Measurements from ENCODE around the gene CFAP65. TPM values are rescaled to one million over a fixed set of nuclear protein-coding genes. Genes with fewer than 3 reads are reported as not detected.

The CFAP65 gene
- total RNA-seq, 1 experiment from 2014 or later = 0.34 TPM

- Histone ChIP-seq H3K4me1 (peaks cover 11% of the 10 kb centered on the region), H3K4me3 (ENCODE audit: low read depth, low read length) (peak overlapping the region; percentile 99), H3K27me3 (replicated peaks; ENCODE audit: control insufficient read depth, insufficient read depth, low read length) (no peaks in the 10 kb centered on the region), H3K9me3 (no peaks in the 10 kb centered on the region), H3K36me3 (ENCODE audit: control insufficient read depth, insufficient read depth, low read length) (peaks cover 16% of the 10 kb centered on the region)
- TF ChIP-seq, protein P1, sequence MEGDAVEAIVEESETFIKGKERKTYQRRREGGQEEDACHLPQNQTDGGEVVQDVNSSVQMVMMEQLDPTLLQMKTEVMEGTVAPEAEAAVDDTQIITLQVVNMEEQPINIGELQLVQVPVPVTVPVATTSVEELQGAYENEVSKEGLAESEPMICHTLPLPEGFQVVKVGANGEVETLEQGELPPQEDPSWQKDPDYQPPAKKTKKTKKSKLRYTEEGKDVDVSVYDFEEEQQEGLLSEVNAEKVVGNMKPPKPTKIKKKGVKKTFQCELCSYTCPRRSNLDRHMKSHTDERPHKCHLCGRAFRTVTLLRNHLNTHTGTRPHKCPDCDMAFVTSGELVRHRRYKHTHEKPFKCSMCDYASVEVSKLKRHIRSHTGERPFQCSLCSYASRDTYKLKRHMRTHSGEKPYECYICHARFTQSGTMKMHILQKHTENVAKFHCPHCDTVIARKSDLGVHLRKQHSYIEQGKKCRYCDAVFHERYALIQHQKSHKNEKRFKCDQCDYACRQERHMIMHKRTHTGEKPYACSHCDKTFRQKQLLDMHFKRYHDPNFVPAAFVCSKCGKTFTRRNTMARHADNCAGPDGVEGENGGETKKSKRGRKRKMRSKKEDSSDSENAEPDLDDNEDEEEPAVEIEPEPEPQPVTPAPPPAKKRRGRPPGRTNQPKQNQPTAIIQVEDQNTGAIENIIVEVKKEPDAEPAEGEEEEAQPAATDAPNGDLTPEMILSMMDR (IDR thresholded peaks at IDR 0.05; ENCODE audit: insufficient read depth in 1 of 2, low read depth in 1 of 2, low read length in 1 of 2, severe bottlenecking in 1 of 2, unreplicated experiment in 1 of 2) = no peak
- Mint-ChIP-seq H3K4me3 (ENCODE audit: unreplicated experiment) (peak overlapping the region; percentile 92), H3K9me3 (ENCODE audit: unreplicated experiment) (no peaks in the 10 kb centered on the region), H3K27me3 (ENCODE audit: insufficient read depth, unreplicated experiment) (peaks cover 3% of the 10 kb centered on the region), H3K4me1 (ENCODE audit: low read depth, unreplicated experiment) (peaks cover 7% of the 10 kb centered on the region), H3K36me3 (ENCODE audit: insufficient read depth, unreplicated experiment) (peaks cover 36% of the 10 kb centered on the region), H3K27ac (ENCODE audit: unreplicated experiment) (peak overlapping the region; percentile 88)
- ChIA-PET POLR2A (interaction anchor here (0.6 to 2.8 kb wide), 5 partner anchors 13 to 330 kb away, joined by 3 to 23 read pairs (median 3); no protein-coding TSS in a partner anchor), CTCF (interaction anchor here (0.6 to 4.9 kb wide), 25 partner anchors 7 to 236 kb away, joined by 3 to 85 read pairs (median 5); partner anchors contain the start of gene CNPPD1)
- intact Hi-C loops (cut with micrococcal nuclease; ENCODE audit: unreplicated experiment) = loop anchor here (1.0 to 5.0 kb wide), 8 partner anchors 13 to 239 kb away; no protein-coding TSS in a partner anchor
- DNase-seq = peak; percentile 88 to 93
- BruUV-seq (replicated peaks) = TSS peak; percentile 31
These were observed 17.4 kb upstream of the CFAP65 start for GRCh38 chr2:219058541-219059374.

DNA sequence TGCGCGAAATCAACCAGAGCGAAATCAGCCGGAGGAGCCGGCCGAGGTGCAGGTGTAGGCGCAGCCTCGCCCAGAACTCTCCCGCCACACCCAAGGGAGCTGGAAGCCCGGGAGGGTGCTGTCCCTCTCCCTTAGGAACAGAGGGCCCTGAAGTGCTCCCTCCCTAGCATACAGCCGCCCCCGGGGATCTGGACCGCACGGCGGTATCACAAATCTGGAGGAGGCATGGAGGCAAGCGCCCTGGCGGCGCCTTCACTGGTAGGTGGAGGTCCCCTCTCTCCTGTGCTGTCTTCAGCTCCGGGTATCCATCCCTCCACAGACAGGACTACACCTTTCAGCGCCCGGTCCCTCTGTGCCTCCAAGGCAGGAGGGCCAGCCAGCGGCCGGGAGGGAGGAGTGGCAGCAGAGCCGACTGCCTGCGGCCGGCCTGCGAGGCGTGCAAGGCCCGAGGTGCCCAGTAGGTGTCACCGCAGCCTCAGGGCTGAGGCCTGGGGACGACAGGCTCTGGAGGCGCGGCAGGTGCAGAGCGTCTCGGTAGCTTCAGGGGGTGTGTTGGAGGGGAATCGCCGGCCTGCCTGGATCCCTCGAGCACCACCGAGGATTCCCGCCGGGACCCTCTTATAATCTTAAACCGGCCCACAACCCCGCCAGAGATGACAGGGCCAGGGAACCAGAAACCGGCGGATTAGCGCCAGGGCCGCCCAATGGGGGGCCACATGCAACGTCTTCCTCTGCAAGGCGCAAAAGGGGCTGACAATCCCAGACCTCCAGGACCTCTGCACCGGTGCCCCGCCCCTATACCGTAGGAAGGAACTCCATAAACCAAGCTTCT is 16.6 kb upstream of the CFAP65 start:
- POLR2A ChIA-PET = interaction anchor here (0.6 to 2.8 kb wide), 4 partner anchors 14 to 331 kb away, joined by 3 to 23 read pairs (median 3); no protein-coding TSS in a partner anchor

More for the DNA sequence above, 16.6 kb upstream of the CFAP65 start:
- intact Hi-C loops (cut with micrococcal nuclease; ENCODE audit: unreplicated experiment) = loop anchor here (1.0 to 5.0 kb wide), 8 partner anchors 13 to 239 kb away; no protein-coding TSS in a partner anchor
- peak; percentile 82 to 89 for DNase-seq
- no peaks in the 10 kb centered on the region for H3K9me3 ChIP-seq
- H3K4me1 Mint-ChIP-seq (ENCODE audit: low read depth, unreplicated experiment) = peaks cover 7% of the 10 kb centered on the region
- peaks cover 3% of the 10 kb centered on the region for H3K27me3 Mint-ChIP-seq (ENCODE audit: insufficient read depth, unreplicated experiment)
- peak overlapping the region; percentile 99 for H3K4me3 ChIP-seq (ENCODE audit: low read depth, low read length)
- H3K36me3 Mint-ChIP-seq (ENCODE audit: insufficient read depth, unreplicated experiment) = peaks cover 40% of the 10 kb centered on the region
- peak overlapping the region; percentile 92 for H3K4me3 Mint-ChIP-seq (ENCODE audit: unreplicated experiment)
- H3K4me1 ChIP-seq = peaks cover 11% of the 10 kb centered on the region
- H3K9me3 Mint-ChIP-seq (ENCODE audit: unreplicated experiment) = no peaks in the 10 kb centered on the region
- H3K27me3 ChIP-seq (replicated peaks; ENCODE audit: control insufficient read depth, insufficient read depth, low read length) = no peaks in the 10 kb centered on the region
- no peak overlapping the region for H3K27ac Mint-ChIP-seq (ENCODE audit: unreplicated experiment)
- TF ChIP-seq, protein P1 (IDR thresholded peaks at IDR 0.05; ENCODE audit: insufficient read depth in 1 of 2, low read depth in 1 of 2, low read length in 1 of 2, severe bottlenecking in 1 of 2, unreplicated experiment in 1 of 2) = peak; percentile 91 to 95
- peaks cover 16% of the 10 kb centered on the region for H3K36me3 ChIP-seq (ENCODE audit: control insufficient read depth, insufficient read depth, low read length)
- CTCF ChIA-PET = interaction anchor here (0.6 to 4.9 kb wide), 22 partner anchors 8 to 237 kb away, joined by 3 to 85 read pairs (median 6); partner anchors contain the start of gene CNPPD1
- no TSS peak for BruUV-seq (replicated peaks)
